OCI-LY1 (cell line): ENCODE measurements around the gene UBQLNL.

ENCODE experiments used
- H2AFZ ChIP-seq: fragments of 200-600 bp; sonication (generic), shearing (Covaris generic); 2 replicates; pipeline ENCODE4 v1.6.0; 2014; ENCODE audit warnings: antibody characterized with exemption, mild to moderate bottlenecking, low read length
- H3F3A ChIP-seq: fragments of 200-600 bp; sonication (generic), shearing (Covaris generic); 2 replicates; pipeline ENCODE4 v1.6.0; 2014; ENCODE audit warnings: mild to moderate bottlenecking, antibody characterized with exemption, low read length, moderate library complexity; ENCODE audit not compliant: insufficient read depth
- H3K27ac ChIP-seq: fragments of 200-600 bp; sonication (generic); 2 replicates; pipeline ENCODE4 v1.5.1; 2014; ENCODE audit warnings: low read length, mixed run types, mild to moderate bottlenecking, low read depth; ENCODE audit not compliant: poor library complexity, severe bottlenecking
- H3K27me3 ChIP-seq: fragments of 200-600 bp; sonication (generic); 2 replicates; pipeline ENCODE4 v1.6.0; 2014; ENCODE audit warnings: antibody characterized with exemption, mild to moderate bottlenecking, low read length, moderate library complexity; ENCODE audit not compliant: insufficient read depth
- H3K36me3 ChIP-seq: fragments of 200-600 bp; sonication (generic); 2 replicates; pipeline ENCODE4 v1.6.1; 2014; ENCODE audit warnings: mild to moderate bottlenecking, antibody characterized with exemption, low read length, moderate library complexity, mixed read lengths; ENCODE audit not compliant: insufficient read depth
- H3K4me1 ChIP-seq: fragments of 200-600 bp; sonication (generic); 2 replicates; pipeline ENCODE4 v1.5.1; 2014; ENCODE audit warnings: mild to moderate bottlenecking, low read length, moderate library complexity; ENCODE audit not compliant: insufficient read depth, severe bottlenecking
- H3K4me2 ChIP-seq: fragments of 200-600 bp; sonication (generic), shearing (Covaris generic); 2 replicates; pipeline ENCODE4 v1.6.1; 2014; ENCODE audit warnings: low read length
- H3K4me3 ChIP-seq: fragments of 200-600 bp; sonication (generic); 2 replicates; pipeline ENCODE4 v1.5.1; 2014; ENCODE audit warnings: low read length, low read depth, mild to moderate bottlenecking, mixed read lengths; ENCODE audit not compliant: poor library complexity, severe bottlenecking
- H3K79me2 ChIP-seq: fragments of 200-600 bp; shearing (Covaris generic); 2 replicates; pipeline ENCODE4 v1.6.1; 2016; ENCODE audit warnings: mixed run types, low read length, mixed read lengths; ENCODE audit not compliant: insufficient read depth
- H3K9ac ChIP-seq: fragments of 200-600 bp; sonication (generic), shearing (Covaris generic); 2 replicates; pipeline ENCODE4 v1.6.1; 2014; ENCODE audit warnings: mild to moderate bottlenecking, low read length, mixed read lengths
- H3K9me2 ChIP-seq: fragments of 200-600 bp; sonication (generic), shearing (Covaris generic); 2 replicates; pipeline ENCODE4 v1.6.1; 2014; ENCODE audit warnings: low read depth, mild to moderate bottlenecking, low read length, mixed read lengths
- H3K9me3 ChIP-seq: fragments of 200-600 bp; shearing (Covaris generic); 2 replicates; pipeline ENCODE4 v1.6.1; 2014; ENCODE audit warnings: low read length, mixed read lengths
- H4K20me1 ChIP-seq: fragments of 200-600 bp; sonication (generic), shearing (Covaris generic); 2 replicates; pipeline ENCODE4 v1.6.0; 2016; ENCODE audit warnings: mild to moderate bottlenecking, low read length; ENCODE audit not compliant: insufficient read depth
- EZH2 ChIP-seq: fragments of 200-600 bp; sonication (generic), shearing (Covaris generic); IDR thresholded peaks from 2 replicates; pipeline ENCODE4 v1.8.0; 2017; ENCODE audit warnings: borderline replicate concordance, mixed run types, mild to moderate bottlenecking, antibody characterized with exemption, low read length, moderate library complexity, mixed read lengths
- TF ChIP-seq, protein P1 (sequence below): fragments of 200-600 bp; sonication (generic), shearing (Covaris generic); IDR thresholded peaks from 2 replicates; pipeline ENCODE4 v1.5.1; 2017; ENCODE audit warnings: mild to moderate bottlenecking, antibody characterized with exemption, low read length, moderate library complexity, mixed read lengths

Gene UBQLNL

DNA sequence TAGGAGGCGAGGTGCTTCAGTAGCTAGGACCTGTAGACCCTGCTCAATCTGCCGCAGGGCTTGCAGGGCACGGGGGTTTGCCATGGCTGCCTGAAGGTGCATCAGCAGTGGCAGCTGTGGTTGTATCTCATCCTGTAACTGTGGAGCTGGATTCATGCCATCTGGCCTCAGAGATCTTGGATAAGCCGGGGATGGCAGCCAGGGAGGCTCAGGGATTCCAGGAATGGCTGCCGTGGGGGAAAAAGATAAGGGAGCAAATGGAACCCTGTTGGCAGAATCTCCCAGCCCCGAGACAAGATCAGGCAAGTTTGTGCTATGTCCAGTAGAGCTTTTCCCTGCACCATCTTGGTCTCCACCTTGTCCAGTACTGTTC is 8.6 kb downstream of the UBQLNL start:
- no peaks in the 10 kb centered on the region for H4K20me1 ChIP-seq
- TF ChIP-seq, protein P1, sequence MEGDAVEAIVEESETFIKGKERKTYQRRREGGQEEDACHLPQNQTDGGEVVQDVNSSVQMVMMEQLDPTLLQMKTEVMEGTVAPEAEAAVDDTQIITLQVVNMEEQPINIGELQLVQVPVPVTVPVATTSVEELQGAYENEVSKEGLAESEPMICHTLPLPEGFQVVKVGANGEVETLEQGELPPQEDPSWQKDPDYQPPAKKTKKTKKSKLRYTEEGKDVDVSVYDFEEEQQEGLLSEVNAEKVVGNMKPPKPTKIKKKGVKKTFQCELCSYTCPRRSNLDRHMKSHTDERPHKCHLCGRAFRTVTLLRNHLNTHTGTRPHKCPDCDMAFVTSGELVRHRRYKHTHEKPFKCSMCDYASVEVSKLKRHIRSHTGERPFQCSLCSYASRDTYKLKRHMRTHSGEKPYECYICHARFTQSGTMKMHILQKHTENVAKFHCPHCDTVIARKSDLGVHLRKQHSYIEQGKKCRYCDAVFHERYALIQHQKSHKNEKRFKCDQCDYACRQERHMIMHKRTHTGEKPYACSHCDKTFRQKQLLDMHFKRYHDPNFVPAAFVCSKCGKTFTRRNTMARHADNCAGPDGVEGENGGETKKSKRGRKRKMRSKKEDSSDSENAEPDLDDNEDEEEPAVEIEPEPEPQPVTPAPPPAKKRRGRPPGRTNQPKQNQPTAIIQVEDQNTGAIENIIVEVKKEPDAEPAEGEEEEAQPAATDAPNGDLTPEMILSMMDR, result no peak
- no peak for TF ChIP-seq EZH2
- no peaks in the 10 kb centered on the region for H3K9me2 ChIP-seq
- no peaks in the 10 kb centered on the region for H3K79me2 ChIP-seq
- no peaks in the 10 kb centered on the region; the same call in 1 of the 2 replicates for H3K27me3 ChIP-seq
- H3K4me2 ChIP-seq, result no peak overlapping the region
- no peaks in the 10 kb centered on the region for H3K36me3 ChIP-seq
- no peaks in the 10 kb centered on the region for H3F3A ChIP-seq
- no peak overlapping the region for H3K4me3 ChIP-seq
- H2AFZ ChIP-seq, result no peak overlapping the region
- no peaks in the 10 kb centered on the region for H3K4me1 ChIP-seq
- H3K27ac ChIP-seq, result no peak overlapping the region
- no peak overlapping the region for H3K9ac ChIP-seq
- H3K9me3 ChIP-seq, result no peaks in the 10 kb centered on the region

DNA sequence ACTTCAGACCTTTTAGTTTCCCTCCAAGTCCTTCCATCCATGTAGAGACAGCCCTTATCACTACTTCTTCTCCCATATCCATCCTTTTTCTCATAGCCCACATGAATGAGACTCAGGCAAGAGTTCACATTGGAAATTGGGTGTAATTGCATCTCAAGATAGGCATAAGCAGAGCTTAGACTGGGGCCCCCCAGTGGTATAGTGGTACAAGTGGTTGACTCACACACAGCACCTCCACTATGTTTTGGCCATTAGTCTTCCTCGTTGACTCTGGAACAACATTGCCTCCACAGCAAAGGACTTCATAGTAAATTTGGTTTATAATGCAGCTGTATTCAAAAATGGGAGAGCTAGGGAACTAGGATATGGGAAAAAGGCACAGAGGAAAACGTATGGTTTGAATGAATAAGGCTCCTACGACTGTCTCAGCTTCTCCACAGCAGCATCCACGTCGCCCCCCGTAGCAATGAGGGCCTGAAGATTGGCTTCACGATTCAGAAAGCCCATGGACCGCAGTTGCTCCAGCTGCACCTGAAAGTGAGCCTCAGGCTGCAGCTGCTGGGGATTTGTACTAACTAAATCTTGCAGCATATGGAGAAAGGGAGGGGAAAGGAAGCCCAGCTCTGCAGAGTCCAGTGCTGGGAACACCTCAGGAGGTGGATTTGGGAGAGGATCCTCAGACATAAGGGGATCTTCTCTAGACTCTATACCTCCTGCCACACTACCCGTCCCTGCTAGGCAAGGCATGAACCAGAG is 9.1 kb downstream of the UBQLNL start:
- no peaks in the 10 kb centered on the region for H3K9me3 ChIP-seq
- no peaks in the 10 kb centered on the region for H3K4me1 ChIP-seq
- H3F3A ChIP-seq, result no peaks in the 10 kb centered on the region
- no peak overlapping the region for H2AFZ ChIP-seq
- no peak overlapping the region for H3K27ac ChIP-seq
- no peaks in the 10 kb centered on the region; the same call in 1 of the 2 replicates for H3K27me3 ChIP-seq
- no peaks in the 10 kb centered on the region for H3K36me3 ChIP-seq
- H3K79me2 ChIP-seq, result no peaks in the 10 kb centered on the region
- TF ChIP-seq EZH2, result no peak
- TF ChIP-seq, protein P1, result peak; percentile 14; the same call in 1 of the 2 replicates
- H3K9ac ChIP-seq, result no peak overlapping the region
- H3K4me3 ChIP-seq, result no peak overlapping the region
- no peak overlapping the region for H3K4me2 ChIP-seq
- H4K20me1 ChIP-seq, result no peaks in the 10 kb centered on the region
- H3K9me2 ChIP-seq, result no peaks in the 10 kb centered on the region

DNA sequence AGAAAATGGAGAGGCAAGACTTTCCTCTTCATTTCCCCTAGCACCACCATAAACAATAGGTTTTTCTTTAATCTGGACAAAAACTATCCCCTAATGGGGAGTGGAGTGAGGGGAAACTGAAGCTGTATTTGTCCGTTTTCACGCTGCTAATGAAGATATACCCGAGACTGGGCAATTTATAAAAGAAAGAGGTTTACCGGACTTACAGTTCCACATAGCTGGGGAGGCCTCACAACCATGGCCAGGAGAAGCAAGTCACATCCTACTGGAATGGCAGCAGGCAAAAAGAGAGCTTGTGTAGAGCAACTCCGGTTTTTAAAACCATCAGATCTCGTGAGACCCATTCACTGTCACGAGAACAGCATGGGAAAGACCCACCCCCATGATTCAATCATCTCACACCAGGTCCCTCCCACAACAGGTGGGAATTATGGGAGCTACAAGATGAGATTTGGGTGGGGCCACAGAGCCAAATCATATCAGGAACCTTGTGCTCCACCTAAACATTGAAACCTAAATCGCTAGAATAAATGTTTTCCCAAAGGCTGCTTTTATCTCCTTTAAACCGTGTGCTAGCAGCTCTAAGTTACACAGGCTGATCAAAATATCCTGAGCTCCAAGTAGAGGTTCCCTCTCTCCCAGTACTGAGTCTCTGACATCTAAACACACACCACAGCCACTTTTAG is 11.0 kb downstream of the UBQLNL start:
- H3K4me1 ChIP-seq, result no peaks in the 10 kb centered on the region

More for the DNA sequence above, 11.0 kb downstream of the UBQLNL start:
- TF ChIP-seq EZH2, result no peak
- TF ChIP-seq, protein P1, result no peak
- H3K27me3 ChIP-seq, result no peaks in the 10 kb centered on the region; the same call in 1 of the 2 replicates
- no peaks in the 10 kb centered on the region for H4K20me1 ChIP-seq
- H3K9ac ChIP-seq, result no peak overlapping the region
- H3K9me2 ChIP-seq, result no peaks in the 10 kb centered on the region
- no peaks in the 10 kb centered on the region for H3F3A ChIP-seq
- H3K4me3 ChIP-seq, result no peak overlapping the region
- H3K79me2 ChIP-seq, result no peaks in the 10 kb centered on the region
- H3K27ac ChIP-seq, result no peak overlapping the region
- H2AFZ ChIP-seq, result no peak overlapping the region
- H3K9me3 ChIP-seq, result no peaks in the 10 kb centered on the region
- H3K36me3 ChIP-seq, result no peaks in the 10 kb centered on the region
- no peak overlapping the region for H3K4me2 ChIP-seq
